Trophoblast cell (in vitro differentiated cells and primary cell): ENCODE measurements around the gene LACTBL1.

ENCODE experiments used
- DNase-seq, 2 donors: peaks; one replicate each; pipeline ENCODE4 v3.0.0-alpha.2; 2016
- H2AFZ ChIP-seq: 2 replicates; pipeline ENCODE4 v1.6.1; 2013; ENCODE audit warnings: low read length, moderate library complexity, mild to moderate bottlenecking; ENCODE audit not compliant: insufficient read depth, poor library complexity
- H2AK5ac ChIP-seq: 2 replicates; pipeline ENCODE4 v1.6.1; 2013; ENCODE audit warnings: mild to moderate bottlenecking, low read length
- H2BK120ac ChIP-seq: 2 replicates; pipeline ENCODE4 v1.6.1; 2013; ENCODE audit warnings: low read length, mild to moderate bottlenecking, moderate library complexity; ENCODE audit not compliant: insufficient read depth, poor library complexity
- H2BK12ac ChIP-seq: 2 replicates; pipeline ENCODE4 v1.6.1; 2013; ENCODE audit warnings: mild to moderate bottlenecking, low read length, moderate library complexity
- H2BK5ac ChIP-seq: 2 replicates; pipeline ENCODE4 v1.6.1; 2013; ENCODE audit warnings: low read length, low read depth, moderate library complexity, mild to moderate bottlenecking; ENCODE audit not compliant: poor library complexity
- H3K14ac ChIP-seq: 2 replicates; pipeline ENCODE4 v1.6.1; 2013; ENCODE audit warnings: mild to moderate bottlenecking, low read length
- H3K18ac ChIP-seq: 2 replicates; pipeline ENCODE4 v1.6.1; 2013; ENCODE audit warnings: mild to moderate bottlenecking, low read length
- H3K23ac ChIP-seq: 2 replicates; pipeline ENCODE4 v1.6.1; 2013; ENCODE audit warnings: low read length
- H3K27ac ChIP-seq: 2 replicates; pipeline ENCODE4 v1.5.1; 2013; ENCODE audit warnings: low read depth, mild to moderate bottlenecking, inconsistent platforms, low read length, moderate library complexity
- H3K27me3 ChIP-seq: 2 replicates; pipeline ENCODE4 v1.6.1; 2013; ENCODE audit warnings: inconsistent platforms, mild to moderate bottlenecking, low read length, moderate library complexity; ENCODE audit not compliant: insufficient read depth
- H3K36me3 ChIP-seq, 2 experiments: 1 replicate in 1 of 2; 2 replicates in 1 of 2; pipeline ENCODE4 v1.6.1; 2013; ENCODE audit warnings: low read length in 2 of 2, mild to moderate bottlenecking in 2 of 2, moderate library complexity in 1 of 2; ENCODE audit not compliant: insufficient read depth in 2 of 2, control insufficient read depth in 1 of 2
- H3K4ac ChIP-seq: 2 replicates; pipeline ENCODE4 v1.6.1; 2013; ENCODE audit warnings: low read depth, mild to moderate bottlenecking, low read length, moderate library complexity
- H3K4me1 ChIP-seq, 2 experiments: 1 replicate in 1 of 2; 2 replicates in 1 of 2; pipeline ENCODE4 v1.6.1; 2013; ENCODE audit warnings: low read length in 2 of 2, mild to moderate bottlenecking in 2 of 2, moderate library complexity in 1 of 2; ENCODE audit not compliant: insufficient read depth in 2 of 2, control insufficient read depth in 1 of 2
- H3K4me2 ChIP-seq: 2 replicates; pipeline ENCODE4 v1.6.1; 2013; ENCODE audit warnings: inconsistent platforms, mild to moderate bottlenecking, low read length, moderate library complexity
- H3K4me3 ChIP-seq: 2 replicates; pipeline ENCODE4 v1.5.1; 2013; ENCODE audit warnings: mild to moderate bottlenecking, low read depth, low read length, inconsistent platforms
- H3K79me1 ChIP-seq: one replicate; pipeline ENCODE4 v1.6.1; 2013; ENCODE audit warnings: low read length
- H3K79me2 ChIP-seq: 2 replicates; pipeline ENCODE4 v1.6.1; 2013; ENCODE audit warnings: low read length, mild to moderate bottlenecking; ENCODE audit not compliant: control insufficient read depth, insufficient read depth, poor library complexity
- H3K9ac ChIP-seq: 2 replicates; pipeline ENCODE4 v1.6.1; 2013; ENCODE audit warnings: mild to moderate bottlenecking, low read length
- H3K9me3 ChIP-seq: 2 replicates; pipeline ENCODE4 v1.6.1; 2013; ENCODE audit warnings: low read depth, mild to moderate bottlenecking, control low read depth, inconsistent platforms, low read length; ENCODE audit not compliant: insufficient read depth
- H4K12ac ChIP-seq: 2 replicates; pipeline ENCODE4 v1.6.1; 2013; ENCODE audit warnings: low read depth, mild to moderate bottlenecking, low read length, moderate library complexity
- H4K8ac ChIP-seq: 2 replicates; pipeline ENCODE4 v1.6.1; 2013; ENCODE audit warnings: low read depth, mild to moderate bottlenecking, low read length, moderate library complexity
- H4K91ac ChIP-seq: one replicate; pipeline ENCODE4 v1.6.1; 2013; ENCODE audit warnings: low read depth, mild to moderate bottlenecking, low read length, moderate library complexity
- WGBS: extraction: QIAGEN DNeasy Blood & Tissue Kit; methylation state at CpG from one replicate; pipeline ENCODE4 v1.1.7; 2013; ENCODE audit warnings: missing lambda C conversion rate; ENCODE audit not compliant: insufficient read length, insufficient coverage; ENCODE audit errors: extremely low coverage; 5-methylcytosine and 5-hydroxymethylcytosine counted together

The LACTBL1 gene

DNA sequence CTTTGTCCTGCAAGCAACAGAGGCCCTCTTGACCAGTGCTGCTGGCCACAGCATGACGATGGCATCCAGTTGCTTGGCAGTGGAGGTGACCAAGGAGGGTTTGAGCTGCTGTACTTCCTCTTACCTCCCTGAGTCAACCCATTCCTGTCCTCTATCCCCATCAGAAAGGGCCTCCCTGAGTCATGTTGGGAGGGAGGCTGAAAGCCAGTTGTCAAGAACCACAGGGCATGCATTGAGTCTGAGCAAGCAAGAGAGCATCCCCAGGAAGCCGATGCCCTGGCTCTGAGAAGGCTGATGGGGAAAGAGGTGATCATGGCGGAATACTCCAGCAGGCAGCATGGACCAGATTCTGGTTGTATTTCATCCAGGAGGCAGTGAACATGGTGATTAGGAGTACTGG is 69.6 kb downstream of the LACTBL1 start:
- DNase-seq: no peak
- no peak overlapping the region for H2BK5ac ChIP-seq
- no peak overlapping the region for H3K4ac ChIP-seq
- no peaks in the 10 kb centered on the region for H3K27me3 ChIP-seq
- H3K27ac ChIP-seq: no peak overlapping the region
- H3K18ac ChIP-seq: no peak overlapping the region
- H3K9ac ChIP-seq: no peak overlapping the region
- no peak overlapping the region for H3K4me3 ChIP-seq
- H3K79me2 ChIP-seq: no peaks in the 10 kb centered on the region
- H2BK120ac ChIP-seq: no peak overlapping the region
- no peak overlapping the region for H2BK12ac ChIP-seq
- no peak overlapping the region for H3K14ac ChIP-seq
- no peaks in the 10 kb centered on the region for H3K4me1 ChIP-seq
- H3K4me2 ChIP-seq: no peak overlapping the region
- no peak overlapping the region for H2AFZ ChIP-seq
- H3K9me3 ChIP-seq: no peaks in the 10 kb centered on the region
- H4K91ac ChIP-seq: no peak overlapping the region
- H3K79me1 ChIP-seq: no peaks in the 10 kb centered on the region
- H3K23ac ChIP-seq: no peak overlapping the region
- H4K8ac ChIP-seq: no peak overlapping the region
- no peaks in the 10 kb centered on the region for H3K36me3 ChIP-seq
- no peak overlapping the region for H4K12ac ChIP-seq
- no peak overlapping the region for H2AK5ac ChIP-seq
- no CpG with 5 or more reads among the region's 3 CpGs for WGBS
